Esophagus mucosa (tissue), 1 donor: Measurements from ENCODE around the gene UBAP1. TPM values are rescaled to one million over a fixed set of nuclear protein-coding genes. Genes with fewer than 3 reads are reported as not detected.
"Not testable (repeated sequence)": the region's sequence is repeated elsewhere in the genome, so short reads cannot be mapped to it uniquely, and the experiment has no call there.

ENCODE experiments used
- ATAC-seq: fragments of 200-7000 bp; cut with Tn5 transposase; one replicate; pipeline ENCODE4 v1.9.1; 2020
- total RNA-seq: library from RNA; stranded (reverse); gene quantifications from one replicate; pipeline ENCODE4 v1.2.4, GENCODE V29; 2023
- donor health status: DM: yes; HTN: yes; CAD: no.

Gene UBAP1
- total RNA-seq: 63.9 TPM

DNA sequence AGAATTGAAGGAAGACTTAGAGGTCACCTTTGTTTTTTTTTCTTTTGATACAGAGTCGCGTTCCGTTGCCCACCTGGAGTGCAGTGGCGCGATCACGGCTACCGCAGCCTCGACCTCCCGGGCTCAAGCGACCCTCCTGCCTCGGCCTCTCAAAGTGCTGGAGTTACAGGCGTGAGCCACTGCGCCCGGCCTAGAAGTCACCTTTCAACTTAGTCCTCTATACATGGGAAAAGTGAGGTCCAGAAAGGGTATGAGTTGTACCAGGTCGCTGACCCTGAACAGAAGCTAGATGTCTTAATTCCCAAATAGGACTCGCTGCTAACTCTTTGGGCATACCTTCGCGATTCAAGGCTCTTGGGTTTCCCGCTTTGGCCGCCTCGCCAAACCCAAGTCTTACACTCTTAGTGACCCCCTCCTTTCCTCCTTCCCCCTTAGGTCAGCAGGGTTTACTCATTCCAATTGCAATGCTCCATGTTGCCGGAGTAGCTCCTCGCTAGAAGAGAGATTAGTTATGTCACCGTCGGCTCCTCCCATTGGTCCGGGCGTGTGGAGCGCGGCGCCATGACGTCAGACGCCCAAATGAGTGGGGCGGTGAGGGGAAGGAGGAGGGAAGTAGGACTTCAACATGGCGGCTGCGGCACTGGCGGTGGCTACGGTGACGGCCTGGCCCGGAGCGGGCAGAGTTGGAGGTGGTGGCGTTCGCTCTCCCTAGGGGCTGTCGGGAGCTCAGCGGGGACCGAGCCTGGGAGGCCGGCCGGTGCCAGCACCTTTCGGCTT is at the start of gene UBAP1:
UBAP1 (plus strand) TSS at position 608 of the 777 bp plus-strand sequence. CDS start 41,872 bp downstream, outside the sequence.
- peak; percentile 96 for ATAC-seq

DNA sequence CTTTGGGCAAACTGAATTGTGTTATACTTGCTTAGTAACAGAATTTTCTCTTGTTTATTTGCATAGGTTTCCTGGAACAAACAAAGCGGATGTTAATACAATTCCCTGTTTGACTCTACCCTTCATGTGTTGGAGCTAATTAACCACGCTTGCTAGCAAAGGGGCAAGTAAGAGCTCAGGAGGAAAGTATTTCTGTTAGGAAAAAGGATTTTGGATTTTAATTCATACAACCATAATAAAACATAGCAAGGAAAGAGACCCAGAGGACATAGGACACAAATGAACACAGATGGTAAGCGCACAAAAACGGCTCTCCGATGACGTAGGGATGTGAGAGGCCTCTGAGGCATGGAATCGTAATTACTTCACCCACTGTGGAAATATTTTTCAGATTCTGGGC is 47.3 kb upstream of the UBAP1 start:
- ATAC-seq: no peak

DNA sequence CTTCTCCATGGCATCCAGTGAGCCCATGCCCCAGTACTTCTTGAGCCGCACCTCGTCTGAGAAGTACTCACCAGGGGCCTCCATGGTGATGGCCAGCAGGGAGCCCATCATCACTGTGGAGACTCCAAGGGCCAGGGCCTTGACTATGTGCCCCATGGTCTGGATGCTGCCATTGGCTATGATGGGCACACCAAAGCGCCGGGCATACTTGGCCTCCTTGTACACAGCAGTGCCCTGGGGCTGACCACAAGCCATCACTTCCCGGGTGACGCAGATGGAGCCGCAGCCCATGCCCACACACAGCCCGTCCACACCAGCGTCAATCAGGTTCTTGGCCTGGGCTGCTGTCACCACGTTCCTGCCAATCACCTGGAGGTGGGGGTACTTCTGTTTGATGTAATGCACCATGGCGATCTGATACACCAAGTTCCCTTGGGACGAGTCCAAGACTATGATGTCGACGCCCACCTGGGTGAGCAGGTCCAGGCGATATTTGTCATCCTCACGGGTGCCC is 45.4 kb upstream of the UBAP1 start:
- ATAC-seq: no peak

DNA sequence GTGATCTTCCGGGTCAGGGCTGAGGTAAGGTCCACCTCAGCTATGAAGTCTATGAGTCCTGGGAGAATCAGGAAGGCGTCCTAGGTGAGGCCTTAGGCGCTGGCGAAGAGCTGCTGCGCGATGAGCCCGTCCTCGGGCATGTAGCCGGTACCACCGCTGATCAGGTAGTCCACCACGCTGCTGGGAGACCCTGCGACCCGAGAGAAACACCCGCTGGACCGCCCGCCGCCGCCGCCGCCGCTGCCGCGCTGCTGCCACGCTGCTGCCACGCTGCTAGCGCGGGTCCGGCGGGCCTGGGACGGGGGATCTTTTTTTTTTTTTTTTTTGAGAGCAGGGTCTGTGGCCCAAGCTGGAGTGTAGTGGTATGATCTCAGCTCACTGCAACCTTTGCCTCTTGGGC is 44.3 kb upstream of the UBAP1 start:
- no peak for ATAC-seq

DNA sequence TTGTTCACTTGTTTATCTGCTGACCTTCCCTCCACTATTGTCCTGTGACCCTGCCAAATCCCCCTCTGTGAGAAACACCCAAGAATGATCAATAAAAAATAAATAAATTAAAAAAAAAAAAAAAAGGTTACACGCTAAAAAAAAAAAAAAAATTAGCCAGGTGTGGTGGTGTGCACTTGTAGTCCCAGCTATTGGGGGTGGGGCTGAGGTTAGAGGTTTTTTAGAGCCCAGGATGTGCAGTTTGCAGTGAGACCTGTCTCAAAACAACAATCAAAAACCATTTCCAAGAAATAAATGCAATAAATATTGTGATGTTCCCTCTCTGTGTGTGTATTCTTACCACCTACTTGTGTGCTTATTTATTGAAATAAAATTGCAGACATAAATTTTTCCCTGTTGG is 40.2 kb upstream of the UBAP1 start:
- ATAC-seq: not testable (repeated sequence)

DNA sequence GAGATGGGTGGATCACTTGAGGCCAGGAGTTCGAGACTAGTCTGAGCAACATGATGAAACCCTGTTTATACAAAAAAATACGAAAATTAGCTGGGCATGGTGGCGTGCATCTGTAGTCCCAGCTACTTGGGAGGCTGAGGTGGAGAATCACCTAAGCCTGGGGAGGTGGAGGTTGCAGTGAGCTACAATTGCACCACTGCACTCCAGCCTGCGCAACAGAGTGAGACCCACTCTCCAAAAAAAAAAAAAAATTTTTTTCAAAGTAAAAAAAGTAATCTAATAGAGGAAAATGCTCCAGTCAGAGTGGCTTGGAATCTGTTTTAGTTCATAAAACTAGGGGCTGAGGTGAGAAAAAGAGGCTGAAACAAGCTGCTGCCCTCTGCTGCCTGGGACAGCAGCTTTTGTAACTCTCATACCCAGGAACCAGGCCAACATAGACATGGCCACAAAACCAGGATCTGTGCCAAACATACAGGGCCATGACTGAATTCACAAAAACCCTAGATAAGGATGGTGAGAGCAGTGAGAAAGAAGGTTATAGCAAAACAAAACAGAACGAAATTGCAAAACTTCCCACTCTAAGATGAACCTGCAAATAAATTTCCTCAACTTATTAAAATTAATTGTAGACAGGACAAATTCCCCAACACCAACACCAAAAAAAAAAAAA is 39.2 kb upstream of the UBAP1 start:
- ATAC-seq: no peak

DNA sequence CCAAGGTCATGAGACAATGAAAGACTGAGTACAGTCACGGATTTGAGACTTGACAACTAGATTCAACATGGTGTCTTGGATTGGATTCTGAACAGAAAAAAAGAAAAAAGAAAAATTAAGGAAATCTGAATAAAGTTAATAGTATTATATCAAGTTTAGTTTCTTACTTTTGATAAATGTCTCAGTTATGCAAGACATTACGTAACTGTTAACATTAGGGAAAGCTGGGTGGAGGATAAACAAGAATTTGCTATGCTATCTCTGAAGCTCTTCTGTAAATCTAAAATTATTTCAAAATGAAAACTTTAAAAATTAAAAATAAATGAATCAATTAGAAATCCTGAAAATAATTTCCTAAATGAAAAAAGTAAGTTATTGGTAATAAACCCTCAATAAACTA is 38.0 kb upstream of the UBAP1 start:
- ATAC-seq: no peak

DNA sequence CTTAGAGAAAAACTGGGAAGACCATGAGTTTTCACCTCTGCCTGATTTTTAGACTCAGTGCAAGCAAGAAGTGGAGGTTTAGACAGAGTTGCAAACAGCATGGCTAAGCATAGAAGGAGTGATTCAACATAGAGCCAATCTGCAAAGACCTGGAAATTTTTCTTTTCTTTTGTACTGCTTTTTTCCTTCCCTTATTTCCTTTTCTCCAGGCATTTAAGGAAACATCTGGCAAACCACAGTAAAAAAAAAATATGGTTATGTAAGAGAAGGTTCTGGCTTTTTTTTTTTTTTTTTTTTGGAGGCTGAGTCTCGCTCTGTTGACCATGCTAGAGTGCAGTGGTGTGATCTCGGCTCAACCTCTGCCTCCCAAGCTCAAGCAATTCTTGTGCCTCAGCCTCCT is 35.7 kb upstream of the UBAP1 start:
- ATAC-seq: no peak

DNA sequence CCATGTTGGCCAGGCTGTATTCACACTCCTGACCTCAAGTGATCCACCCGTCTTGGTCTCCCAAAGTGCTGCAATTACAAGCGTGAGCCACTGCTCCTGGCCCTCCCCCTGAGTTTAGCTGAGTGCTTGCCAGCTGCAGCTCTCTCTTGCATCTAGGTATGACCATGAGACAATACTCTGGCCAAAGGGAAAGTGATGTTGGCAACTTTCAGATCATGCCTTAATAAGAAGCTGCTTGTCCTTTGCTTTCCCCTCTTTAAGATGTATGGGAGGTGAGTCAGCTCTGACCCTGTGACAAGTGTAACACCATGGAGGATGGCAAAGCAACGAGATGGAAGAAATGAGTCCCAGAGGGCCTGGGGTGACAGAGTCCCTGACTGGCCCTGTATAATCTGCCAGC is 33.7 kb upstream of the UBAP1 start:
- no peak for ATAC-seq

DNA sequence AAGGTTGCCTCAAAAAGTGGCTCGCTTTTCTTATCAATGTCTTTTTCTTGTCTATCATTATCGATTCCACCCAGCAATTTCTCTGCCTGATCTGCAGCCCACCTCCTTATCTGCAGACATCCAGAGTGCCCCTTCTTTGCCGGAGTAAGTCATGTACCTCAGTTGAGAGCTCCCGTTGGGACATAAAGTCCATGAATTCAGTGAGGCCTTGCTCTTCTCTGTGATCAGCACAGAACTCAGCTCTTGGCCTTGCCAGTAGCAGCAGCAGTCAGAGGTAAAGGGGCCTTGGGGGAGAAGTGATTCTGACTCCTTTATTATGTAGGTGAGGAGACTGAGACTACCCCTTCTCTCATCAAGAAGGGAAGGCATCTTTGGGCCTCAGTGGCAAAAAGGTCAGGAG is 27.4 kb upstream of the UBAP1 start:
- ATAC-seq: no peak

DNA sequence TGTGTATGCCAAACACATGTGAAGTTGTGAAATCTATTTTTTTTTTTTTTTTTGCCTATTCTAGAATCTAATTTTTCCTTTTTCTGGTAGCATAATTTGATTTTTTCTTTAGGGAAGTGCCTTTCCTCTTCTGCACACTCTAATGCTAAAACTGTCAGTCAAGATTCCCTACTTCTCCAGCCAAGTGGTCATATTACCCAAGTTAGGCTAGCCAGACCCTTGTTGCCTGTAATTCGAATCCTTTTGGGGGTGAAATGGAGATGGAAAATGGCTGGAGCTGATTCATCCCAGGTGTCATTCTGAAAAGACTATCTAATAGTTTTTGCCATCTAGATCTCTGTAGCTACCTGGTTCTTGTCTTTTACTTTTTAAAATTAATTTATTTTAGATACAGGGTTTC is 24.8 kb upstream of the UBAP1 start:
- ATAC-seq: no peak

DNA sequence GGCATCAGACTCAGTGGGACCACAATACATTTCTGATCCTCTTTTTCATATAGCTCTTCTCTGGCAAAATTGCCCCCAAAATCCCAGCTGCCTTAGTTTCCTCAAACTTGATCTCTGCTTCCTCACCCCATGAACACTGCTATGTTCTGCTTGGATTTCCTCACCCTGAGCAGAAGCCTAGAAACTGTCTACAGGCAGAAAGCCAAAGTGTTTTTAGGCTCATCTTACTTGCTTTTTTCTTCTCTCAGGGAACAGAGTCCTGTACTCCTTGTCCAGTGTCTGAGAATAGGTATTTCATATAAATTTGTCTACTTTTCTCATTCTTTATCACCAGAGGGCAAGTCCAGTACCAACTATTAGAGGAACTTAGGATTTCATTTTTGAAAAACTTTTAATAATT is 21.5 kb upstream of the UBAP1 start:
- no peak for ATAC-seq

DNA sequence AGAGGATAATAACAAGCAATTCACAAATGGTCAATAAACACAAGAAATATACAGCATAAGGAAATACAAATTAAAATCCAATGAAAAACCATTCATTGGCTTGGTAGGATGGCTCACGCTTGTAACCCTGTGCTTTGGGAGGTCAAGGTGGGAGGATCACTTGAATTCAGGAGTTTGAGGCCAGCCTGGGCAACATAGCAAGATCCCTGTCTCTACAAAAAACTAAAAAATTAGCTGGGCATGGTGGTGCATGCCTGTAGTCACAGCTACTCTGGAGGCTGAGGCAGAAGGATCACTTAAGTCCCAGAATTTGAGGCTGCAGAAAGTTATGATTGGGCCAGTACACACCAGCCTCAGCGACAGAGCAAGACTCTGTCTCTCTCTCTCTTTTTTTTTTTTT is 20.9 kb upstream of the UBAP1 start:
- no peak for ATAC-seq

DNA sequence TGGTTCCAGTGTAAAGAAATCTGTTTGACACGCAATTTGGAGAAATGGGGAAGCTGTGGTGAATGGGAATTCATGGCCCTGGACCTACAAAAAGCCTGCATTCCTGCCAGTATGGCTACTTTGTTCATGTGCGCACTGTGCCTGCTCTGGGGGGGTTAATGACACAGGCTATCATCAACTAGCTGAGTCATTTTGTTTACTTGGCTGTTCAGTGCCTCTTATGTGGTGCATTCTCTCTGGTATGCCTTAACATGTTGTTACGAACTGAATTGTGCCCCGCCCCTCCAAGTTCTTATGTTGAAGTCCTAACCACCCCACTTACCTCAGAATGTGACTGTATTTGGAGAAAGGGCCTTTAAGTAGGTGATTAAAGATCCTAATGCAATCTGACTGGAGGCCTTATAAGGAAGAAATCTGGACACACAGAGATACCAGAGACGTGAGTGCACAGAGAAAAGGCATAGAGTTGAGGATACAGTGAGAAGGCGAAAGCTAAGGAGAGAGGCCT is 20.4 kb upstream of the UBAP1 start:
- peak; percentile 88 for ATAC-seq

DNA sequence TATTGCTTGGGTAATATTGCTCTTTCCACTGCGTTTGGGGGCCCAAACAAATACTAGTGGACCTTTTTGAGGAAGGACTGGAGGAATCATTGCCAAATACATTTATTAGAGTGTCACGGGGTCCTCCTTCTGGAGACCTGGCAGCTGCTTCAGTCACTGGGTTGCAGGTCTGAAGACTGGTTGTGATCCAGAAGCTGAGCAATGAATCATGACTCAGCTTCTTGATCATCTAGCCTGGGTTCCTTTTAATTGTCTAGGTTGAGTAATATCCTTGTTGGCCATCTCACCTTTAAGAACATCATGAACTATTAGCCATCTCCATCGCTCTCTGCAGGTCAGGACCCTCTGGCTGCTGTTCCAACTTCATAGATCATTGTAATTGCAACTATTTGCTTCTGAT is 15.4 kb upstream of the UBAP1 start:
- peak; percentile 76 for ATAC-seq

DNA sequence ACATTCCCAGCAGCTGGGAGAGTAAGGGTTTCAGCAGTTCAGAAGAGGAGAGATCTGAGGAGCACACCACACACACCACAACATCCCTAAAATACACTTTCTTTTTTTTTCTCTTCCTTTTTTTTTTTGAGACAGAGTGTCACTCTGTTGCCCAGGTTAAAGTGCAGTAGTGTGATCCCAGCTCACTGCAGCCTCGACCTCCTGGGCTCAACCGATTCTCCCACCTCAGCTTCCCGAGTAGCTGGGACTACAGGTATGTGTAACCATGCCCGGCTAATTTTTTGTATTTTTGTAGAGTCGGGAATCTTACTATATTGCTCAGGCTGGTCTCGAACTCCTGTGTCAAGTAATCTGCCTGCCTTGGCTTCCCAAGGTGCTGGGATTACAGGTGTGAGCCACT is 9.7 kb upstream of the UBAP1 start:
- ATAC-seq: no peak

DNA sequence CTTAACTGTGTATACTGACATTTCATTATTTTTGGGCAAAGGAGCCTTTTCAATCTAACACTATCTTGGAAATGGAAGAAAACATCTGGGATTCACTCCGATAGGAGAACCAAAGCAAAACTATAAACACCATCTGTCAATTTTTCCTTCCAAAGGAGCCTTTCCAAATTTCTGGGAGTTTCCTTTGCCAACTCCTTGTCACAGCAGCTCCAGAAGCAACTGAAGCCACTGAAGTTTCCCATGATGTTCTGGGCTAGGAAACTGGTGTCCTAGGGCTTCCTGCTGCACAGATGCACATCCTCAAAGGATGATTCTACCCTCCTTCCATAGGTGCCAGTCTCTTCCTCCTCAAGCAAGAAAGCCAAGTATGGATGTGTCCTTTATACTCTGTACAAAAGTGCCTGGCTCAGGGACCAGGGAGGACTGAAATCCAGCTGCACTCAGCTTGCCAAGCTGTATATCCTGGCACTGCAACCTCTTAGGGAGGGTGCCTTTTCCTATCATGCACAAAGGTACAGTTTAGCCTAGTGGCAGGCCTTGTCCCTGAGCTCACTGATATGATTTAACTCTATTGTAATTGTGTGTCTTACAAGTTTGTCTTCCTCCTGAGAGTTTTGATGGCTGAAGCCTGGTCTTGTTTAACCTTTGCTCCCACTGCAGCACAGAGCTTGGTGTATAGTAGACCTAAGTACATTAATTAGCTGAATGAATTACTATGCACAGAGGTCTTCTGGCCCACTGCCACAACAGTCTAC is 8.4 kb upstream of the UBAP1 start:
- ATAC-seq: peak; percentile 71

DNA sequence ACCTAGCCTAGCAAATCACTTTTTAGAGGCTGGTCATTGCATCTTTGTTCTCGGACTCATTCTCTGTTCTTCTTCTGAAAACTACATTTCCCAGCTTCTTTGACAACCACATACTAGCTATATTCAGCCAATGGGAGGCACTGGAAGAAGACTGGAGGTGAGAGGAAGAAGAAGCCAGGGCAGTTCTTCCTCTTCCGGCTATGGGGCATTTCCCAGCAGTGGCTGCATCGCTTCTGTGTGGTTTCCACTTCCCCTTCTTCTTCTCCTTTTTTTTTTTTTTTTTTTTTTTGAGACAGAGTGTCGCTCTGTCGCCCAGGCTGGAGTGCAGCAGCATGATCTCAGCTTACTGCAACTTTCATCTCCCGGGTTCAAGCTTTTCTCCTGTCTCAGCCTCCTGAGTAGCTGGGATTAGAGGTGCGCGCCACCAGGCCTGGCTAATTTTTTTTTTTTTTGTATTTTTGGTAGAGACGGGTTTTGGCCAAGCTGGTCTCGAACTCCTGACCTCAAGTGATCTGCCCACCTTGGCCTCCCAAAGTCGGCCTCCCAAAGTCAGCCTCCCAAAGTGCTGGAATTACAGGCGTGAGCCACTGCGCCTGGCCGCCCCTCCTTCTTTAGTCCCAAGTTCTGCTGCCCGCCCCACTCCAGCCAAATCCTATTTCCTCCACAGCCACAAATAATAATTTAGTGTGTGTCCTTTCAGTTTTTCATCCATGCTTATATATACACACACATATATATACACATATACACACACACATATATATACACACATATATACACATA is 6.9 kb upstream of the UBAP1 start:
- ATAC-seq: no peak

DNA sequence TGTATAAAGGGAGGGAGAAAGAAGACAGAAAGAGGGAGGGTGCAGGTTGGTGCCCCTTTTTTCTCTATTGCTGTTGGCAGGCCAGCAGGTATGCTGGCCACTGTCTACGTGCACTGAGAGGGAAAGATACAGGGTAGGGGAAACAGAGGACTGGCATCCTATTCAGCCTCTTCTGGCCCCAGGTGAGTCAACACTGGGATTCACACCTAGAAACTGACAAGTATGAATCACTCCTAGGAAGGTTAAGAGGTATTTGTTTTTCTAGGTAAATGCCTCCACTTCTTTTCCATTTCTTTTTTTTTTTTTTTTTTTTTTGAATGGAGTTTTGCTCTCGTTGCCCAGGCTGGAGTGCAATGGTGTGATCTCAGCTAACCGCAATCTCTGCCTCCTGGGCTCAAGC is 2.8 kb upstream of the UBAP1 start:
- ATAC-seq: peak; percentile 77

DNA sequence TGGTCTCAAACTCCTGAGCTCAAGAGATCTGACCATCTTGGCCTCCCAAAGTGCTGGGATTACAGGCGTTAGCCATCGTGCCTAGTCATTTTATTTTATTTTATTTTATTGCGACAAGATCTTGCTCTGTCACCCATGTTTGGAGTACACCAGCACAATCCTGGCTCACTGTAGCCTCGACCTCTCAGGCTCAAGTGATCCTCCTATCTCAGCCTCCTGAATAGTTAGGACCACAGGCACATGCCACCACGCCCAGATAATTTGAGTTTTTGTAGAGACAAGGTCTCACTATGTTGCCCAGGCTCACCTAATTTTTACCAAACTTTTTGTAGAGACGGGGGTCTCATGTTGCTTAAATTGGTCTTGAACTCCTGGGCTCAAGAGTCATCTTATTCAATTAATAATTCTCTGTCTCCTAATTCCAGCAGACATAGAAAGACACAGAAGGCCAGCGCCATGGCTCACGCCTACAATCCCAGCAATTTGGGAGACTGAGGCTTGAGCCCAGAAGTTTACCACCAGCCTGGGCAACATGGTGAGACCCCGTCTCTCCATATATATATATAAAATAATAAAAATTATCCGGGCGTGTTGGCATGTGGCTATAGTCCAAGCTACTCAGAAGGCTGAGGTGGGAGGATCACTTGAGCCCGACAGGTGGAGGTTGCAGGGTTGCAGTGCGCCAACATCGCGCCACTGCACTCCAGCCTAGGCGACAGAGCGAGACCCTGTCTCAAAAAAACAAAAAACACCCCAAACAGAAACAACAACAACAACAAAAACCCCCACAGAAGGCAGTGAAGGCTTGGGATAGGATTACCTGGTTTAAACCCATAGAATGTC is 1.0 kb upstream of the UBAP1 start:
- ATAC-seq: no peak
